AG09319 (cell line): ENCODE results near the gene PITHD1.
A peak's percentile ranks its signal among the peaks of the same experiment; 100 is the strongest.
"Not testable (repeated sequence)": the region's sequence is repeated elsewhere in the genome, so short reads cannot be mapped to it uniquely, and the experiment has no call there.

ENCODE experiments used
- DNase-seq: peaks from one replicate; pipeline ENCODE4 v3.0.0-alpha.2; 2010; ENCODE audit warnings: low read depth; ENCODE audit errors: extremely low read depth
- CTCF ChIP-seq: IDR thresholded peaks from 2 replicates; pipeline ENCODE4 v1.5.1; 2011; ENCODE audit warnings: low read depth, mild to moderate bottlenecking, inconsistent platforms, low read length, moderate library complexity

The PITHD1 gene

GRCh38 chr1:23776217-23776616 lies 2.0 kb upstream of the PITHD1 start:
- no peak for DNase-seq
- no peak for TF ChIP-seq CTCF

- no peak for TF ChIP-seq CTCF
- DNase-seq, result no peak
Observed at GRCh38 chr1:23779826-23780371, 1.7 kb downstream of the PITHD1 start.

DNA sequence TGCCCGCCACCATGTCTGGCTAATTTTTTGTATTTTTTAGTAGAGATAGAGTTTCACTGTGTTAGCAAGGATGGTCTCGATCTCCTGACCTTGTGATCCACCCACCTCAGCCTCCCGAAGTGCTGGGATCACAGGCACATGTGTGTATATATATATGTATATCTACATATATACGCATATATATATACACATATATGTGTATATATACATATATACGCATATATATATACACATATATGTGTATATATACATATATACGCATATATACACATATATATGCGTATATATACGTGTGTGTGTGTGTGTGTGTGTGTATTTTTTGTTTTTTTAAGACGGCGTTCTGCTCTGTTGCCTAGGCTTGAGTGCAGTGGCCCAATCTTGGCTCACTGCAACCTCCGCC lies 4.9 kb downstream of the PITHD1 start:
- DNase-seq, result not testable (repeated sequence)

- no peak for DNase-seq
Observed at GRCh38 chr1:23784846-23785245, 6.6 kb downstream of the PITHD1 start.

GRCh38 chr1:23787701-23788100 lies 9.5 kb downstream of the PITHD1 start:
- no peak for DNase-seq
- no peak for TF ChIP-seq CTCF

More at GRCh38 chr1:23784846-23785245, 6.6 kb downstream of the PITHD1 start:
- no peak for TF ChIP-seq CTCF

DNA sequence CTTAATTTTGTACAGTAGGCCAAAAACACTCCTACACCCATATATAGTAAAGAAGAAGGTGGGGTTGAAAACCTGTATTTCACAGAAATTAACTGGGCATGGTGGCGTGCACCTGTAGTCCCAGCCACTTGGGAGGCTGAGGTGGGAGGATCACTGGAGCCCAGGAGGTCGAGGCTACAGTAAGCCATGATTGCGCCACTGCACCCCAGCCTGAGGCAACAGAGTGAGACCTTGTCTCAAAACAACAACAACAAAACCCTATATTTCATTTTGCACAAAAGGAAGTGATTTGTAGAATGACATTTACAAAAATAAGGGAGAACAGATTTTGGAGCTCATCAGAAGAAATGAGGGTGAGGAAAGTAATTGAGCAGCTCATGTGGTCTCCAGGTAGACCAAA lies 10.5 kb downstream of the PITHD1 start:
- no peak for DNase-seq
- no peak for TF ChIP-seq CTCF

DNA sequence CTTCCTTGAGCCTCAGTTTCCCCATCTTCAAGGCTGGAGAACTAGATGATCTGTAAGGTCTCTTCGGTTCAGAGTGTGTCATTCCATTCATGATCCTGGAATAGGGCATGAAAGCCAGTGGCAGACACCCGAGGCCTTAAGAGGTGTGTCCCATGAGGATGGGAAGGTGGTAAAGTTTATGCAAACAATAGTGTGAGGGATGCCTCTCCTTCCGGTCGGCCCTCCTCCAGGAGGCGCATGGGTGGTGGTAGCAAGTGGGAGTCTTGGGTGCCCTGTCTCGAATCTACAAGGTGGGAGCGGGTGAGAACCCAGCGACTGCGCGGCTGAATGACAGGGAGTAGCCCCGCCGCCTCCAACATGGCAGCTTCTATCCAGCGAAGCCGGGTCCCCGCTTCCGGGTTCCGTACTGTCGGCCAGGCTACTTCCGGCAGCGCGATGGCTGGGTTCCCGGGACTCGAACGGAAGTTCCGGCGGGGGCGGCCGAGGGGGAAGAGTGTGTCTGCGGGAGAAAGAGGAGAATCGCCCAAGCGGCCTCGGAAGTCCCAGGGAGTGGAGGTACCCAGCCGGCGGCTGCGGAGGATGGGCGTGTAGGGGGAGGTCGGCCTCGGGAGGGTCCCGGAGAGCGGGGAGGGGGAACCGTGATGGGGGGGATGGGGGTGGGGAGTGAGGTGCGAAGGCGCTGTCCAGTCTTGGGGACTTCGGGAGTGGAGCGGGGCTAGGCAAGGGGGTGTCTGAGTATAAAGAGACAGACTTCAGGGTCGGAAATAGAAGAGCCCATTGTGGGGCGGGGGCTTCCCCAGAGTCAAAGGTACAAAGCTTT lies 12.7 kb downstream of the PITHD1 start, which contains the start of gene LYPLA2:
LYPLA2 (plus strand) TSS at position 450 of the 820 bp plus-strand sequence. CDS start 1,538 bp downstream, outside the sequence.
- DNase-seq, result peak; percentile 68
- TF ChIP-seq CTCF, result no peak

DNA sequence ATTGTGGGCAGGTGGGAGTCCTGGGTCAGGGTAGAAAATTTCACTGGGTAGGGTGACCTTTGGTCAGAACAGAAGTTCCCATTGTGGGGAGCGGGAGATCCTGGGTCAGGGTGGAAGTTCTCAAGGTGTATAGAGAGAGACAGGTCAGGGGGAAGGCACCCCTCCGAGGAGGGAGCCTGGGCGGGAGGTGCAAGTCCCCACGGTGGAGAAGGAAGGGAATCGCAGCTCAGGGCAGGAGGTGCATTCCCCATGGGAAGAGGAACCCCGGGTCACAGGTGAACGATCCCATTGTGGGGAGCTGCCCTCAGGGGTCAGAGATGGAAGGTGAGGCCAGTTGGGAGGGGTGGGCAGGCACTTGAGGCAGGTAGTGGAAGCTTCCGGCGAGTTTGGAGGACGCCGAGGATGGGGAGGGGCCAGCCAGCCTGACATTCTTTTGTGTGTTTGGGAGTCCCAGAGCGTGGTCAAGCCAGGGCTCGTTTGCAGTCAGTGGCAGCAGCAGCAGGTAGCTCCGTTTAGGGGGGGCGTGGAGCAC lies 13.4 kb downstream of the PITHD1 start:
- TF ChIP-seq CTCF, result no peak
- no peak for DNase-seq
